ENCODE data around the gene ANGPTL8. TPM values are rescaled to one million over a fixed set of nuclear protein-coding genes. Genes with fewer than 3 reads are reported as not detected.

Gene ANGPTL8
- total and polyA plus RNA-seq, 9 of the 15 experiments (the other 6 are each of a cell fraction or from before 2014, with no cell fraction given), result not detected

DNA sequence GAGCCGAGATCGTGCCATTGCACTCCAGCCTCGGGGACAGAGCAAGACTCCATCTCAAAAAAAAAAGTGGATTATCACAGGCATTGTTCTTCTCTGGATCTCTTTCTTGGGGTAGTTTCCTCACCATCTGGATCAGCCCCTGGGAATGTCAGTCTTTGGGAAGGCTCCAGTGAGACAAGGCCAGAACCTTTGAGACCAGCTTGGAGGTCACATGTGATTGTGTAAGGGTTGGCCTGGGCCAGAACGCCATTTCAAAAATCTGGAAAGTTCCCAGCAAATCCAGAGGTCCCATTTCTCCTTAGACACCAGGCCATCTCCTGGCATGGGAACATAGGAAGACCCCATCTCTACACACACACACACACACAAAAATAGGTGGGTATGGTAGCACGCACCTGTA lies 14.2 kb upstream of the ANGPTL8 start:
- POLR2A ChIA-PET, result no interaction called here
- TF ChIP-seq, protein P1, sequence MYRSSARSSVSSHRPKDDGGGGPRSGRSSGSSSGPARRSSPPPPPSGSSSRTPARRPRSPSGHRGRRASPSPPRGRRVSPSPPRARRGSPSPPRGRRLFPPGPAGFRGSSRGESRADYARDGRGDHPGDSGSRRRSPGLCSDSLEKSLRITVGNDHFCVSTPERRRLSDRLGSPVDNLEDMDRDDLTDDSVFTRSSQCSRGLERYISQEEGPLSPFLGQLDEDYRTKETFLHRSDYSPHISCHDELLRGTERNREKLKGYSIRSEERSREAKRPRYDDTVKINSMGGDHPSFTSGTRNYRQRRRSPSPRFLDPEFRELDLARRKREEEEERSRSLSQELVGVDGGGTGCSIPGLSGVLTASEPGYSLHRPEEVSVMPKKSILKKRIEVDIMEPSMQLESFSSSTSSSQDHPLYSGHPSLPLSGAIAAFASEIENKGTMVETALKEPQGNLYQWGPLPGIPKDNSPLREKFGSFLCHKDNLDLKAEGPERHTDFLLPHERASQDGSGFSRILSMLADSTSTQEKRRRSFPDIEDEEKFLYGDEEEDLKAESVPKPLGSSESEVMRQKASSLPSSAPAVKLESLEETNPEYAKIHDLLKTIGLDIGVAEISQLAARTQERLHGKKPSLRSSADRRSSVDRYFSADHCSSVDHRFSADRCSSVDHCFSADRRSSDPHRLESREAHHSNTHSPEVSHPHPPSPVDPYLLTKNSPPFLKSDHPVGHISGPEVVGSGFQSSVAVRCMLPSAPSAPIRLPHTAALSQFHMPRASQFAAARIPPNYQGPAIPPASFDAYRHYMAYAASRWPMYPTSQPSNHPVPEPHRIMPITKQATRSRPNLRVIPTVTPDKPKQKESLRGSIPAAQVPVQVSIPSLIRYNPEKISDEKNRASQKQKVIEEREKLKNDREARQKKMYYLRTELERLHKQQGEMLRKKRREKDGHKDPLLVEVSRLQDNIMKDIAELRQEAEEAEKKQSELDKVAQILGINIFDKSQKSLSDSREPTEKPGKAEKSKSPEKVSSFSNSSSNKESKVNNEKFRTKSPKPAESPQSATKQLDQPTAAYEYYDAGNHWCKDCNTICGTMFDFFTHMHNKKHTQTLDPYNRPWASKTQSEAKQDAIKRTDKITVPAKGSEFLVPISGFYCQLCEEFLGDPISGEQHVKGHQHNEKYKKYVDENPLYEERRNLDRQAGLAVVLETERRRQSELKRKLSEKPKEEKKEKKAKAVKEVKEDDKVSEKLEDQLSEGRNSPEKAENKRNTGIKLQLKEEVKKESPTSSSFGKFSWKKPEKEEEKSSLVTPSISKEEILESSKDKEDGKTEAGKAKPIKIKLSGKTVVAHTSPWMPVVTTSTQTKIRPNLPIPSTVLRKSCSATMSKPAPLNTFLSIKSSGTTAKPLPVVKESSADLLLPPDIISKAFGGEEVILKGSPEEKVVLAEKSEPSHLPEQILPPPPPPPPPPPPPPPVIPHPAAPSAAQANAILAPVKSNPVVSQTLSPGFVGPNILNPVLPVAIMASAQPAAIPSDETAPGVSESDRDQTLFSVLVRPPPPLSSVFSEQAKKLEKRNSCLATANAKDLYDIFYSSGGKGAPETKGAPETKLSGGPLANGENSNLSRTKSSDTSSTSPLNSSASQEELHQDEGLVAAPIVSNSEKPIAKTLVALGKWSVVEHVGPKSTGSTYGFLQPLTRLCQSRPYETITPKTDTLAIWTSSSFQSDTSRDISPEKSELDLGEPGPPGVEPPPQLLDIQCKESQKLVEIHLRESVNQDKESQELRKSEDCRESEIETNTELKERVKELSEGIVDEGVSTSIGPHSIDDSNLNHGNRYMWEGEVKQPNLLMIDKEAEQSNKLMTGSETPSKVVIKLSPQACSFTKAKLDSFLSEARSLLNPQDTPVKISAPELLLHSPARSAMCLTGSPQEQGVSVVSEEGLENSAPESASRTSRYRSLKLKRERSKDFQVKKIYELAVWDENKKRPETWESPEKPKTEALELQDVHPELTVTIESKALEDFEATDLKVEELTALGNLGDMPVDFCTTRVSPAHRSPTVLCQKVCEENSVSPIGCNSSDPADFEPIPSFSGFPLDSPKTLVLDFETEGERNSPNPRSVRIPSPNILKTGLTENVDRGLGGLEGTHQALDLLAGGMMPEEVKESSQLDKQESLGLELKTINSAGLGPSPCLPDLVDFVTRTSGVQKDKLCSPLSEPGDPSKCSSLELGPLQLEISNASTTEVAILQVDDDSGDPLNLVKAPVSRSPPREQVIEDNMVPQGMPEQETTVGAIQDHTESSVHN (IDR thresholded peaks at IDR 0.05; ENCODE audit: borderline replicate concordance in 1 of 2, low read depth in 1 of 2), result no peak
- TF ChIP-seq KLF13 (tag; IDR thresholded peaks at IDR 0.05; ENCODE audit: borderline replicate concordance, low read depth) (no peak), ZNF12 (CRISPR knock-in tag; IDR thresholded peaks at IDR 0.05) (no peak), NCOA4 (IDR thresholded peaks at IDR 0.05; ENCODE audit: partially characterized antibody) (no peak), PRMT5 (CRISPR knock-in tag; IDR thresholded peaks at IDR 0.05) (no peak), ZNF79 (CRISPR knock-in tag; IDR thresholded peaks at IDR 0.05; ENCODE audit: low read depth) (no peak), TAF7 (tag; IDR thresholded peaks at IDR 0.05) (no peak)
- TF ChIP-seq, protein P2, sequence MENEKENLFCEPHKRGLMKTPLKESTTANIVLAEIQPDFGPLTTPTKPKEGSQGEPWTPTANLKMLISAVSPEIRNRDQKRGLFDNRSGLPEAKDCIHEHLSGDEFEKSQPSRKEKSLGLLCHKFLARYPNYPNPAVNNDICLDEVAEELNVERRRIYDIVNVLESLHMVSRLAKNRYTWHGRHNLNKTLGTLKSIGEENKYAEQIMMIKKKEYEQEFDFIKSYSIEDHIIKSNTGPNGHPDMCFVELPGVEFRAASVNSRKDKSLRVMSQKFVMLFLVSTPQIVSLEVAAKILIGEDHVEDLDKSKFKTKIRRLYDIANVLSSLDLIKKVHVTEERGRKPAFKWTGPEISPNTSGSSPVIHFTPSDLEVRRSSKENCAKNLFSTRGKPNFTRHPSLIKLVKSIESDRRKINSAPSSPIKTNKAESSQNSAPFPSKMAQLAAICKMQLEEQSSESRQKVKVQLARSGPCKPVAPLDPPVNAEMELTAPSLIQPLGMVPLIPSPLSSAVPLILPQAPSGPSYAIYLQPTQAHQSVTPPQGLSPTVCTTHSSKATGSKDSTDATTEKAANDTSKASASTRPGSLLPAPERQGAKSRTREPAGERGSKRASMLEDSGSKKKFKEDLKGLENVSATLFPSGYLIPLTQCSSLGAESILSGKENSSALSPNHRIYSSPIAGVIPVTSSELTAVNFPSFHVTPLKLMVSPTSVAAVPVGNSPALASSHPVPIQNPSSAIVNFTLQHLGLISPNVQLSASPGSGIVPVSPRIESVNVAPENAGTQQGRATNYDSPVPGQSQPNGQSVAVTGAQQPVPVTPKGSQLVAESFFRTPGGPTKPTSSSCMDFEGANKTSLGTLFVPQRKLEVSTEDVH (IDR thresholded peaks at IDR 0.05; ENCODE audit: low read depth, partially characterized antibody), result no peak
- TF ChIP-seq, protein P3, sequence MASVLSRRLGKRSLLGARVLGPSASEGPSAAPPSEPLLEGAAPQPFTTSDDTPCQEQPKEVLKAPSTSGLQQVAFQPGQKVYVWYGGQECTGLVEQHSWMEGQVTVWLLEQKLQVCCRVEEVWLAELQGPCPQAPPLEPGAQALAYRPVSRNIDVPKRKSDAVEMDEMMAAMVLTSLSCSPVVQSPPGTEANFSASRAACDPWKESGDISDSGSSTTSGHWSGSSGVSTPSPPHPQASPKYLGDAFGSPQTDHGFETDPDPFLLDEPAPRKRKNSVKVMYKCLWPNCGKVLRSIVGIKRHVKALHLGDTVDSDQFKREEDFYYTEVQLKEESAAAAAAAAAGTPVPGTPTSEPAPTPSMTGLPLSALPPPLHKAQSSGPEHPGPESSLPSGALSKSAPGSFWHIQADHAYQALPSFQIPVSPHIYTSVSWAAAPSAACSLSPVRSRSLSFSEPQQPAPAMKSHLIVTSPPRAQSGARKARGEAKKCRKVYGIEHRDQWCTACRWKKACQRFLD (CRISPR knock-in tag; IDR thresholded peaks at IDR 0.05), result no peak

More for the DNA sequence above, 14.2 kb upstream of the ANGPTL8 start:
- no peaks in the 10 kb centered on the region for H3K27me3 ChIP-seq (ENCODE audit: control insufficient read depth in 2 of 2, insufficient read depth in 2 of 2, low read length in 2 of 2)
- FAIRE-seq (no peak), DNase-seq (ENCODE audit: extremely low read depth in 1 of 4, low spot score in 3 of 4) (no peak), ATAC-seq (no peak)
- 64% methylated on average over 5 of the region's 5 CpGs for WGBS (ENCODE audit: insufficient coverage, low coverage, missing lambda C conversion rate)
- no peak overlapping the region for H3K27ac ChIP-seq (ENCODE audit: extremely low read depth, low read depth, low read length)
- H3K9ac ChIP-seq (ENCODE audit: insufficient read depth in 1 of 2, low read depth in 2 of 2, low read length in 2 of 2), result no peak overlapping the region
- intact Hi-C loops (cut with micrococcal nuclease) (no loop called here), in situ Hi-C loops (cut with MboI) (no loop called here)
- peaks cover 4% of the 10 kb centered on the region for H3K9me1 ChIP-seq (ENCODE audit: control insufficient read depth, insufficient read depth, low read length)
- no peak overlapping the region for H2AFZ ChIP-seq (ENCODE audit: low read depth, low read length)
- H3K36me3 ChIP-seq (ENCODE audit: control insufficient read depth, insufficient read depth, low read length), result no peaks in the 10 kb centered on the region
- no peaks in the 10 kb centered on the region for H3K79me2 ChIP-seq (ENCODE audit: control insufficient read depth, insufficient read depth, low read length)
- no TSS peak for BruUV-seq (replicated peaks)
- H3K4me1 ChIP-seq (replicated peaks in 1 of 2; ENCODE audit: control insufficient read depth in 2 of 2, insufficient read depth in 2 of 2, low read length in 2 of 2), result peaks cover 4 to 18% of the 10 kb centered on the region in 2 experiments; a peak in 3 of 5 replicates
- H4K20me1 ChIP-seq (replicated peaks; ENCODE audit: control insufficient read depth, insufficient read depth, low read length), result peaks cover 3% of the 10 kb centered on the region; the same call in 1 of the 2 replicates
- H3K4me2 ChIP-seq (ENCODE audit: insufficient read depth, low read length), result no peak overlapping the region
- H3K4me3 ChIP-seq, result no peak overlapping the region
- H3K9me3 ChIP-seq (replicated peaks; ENCODE audit: control insufficient read depth, insufficient read depth, low read depth, low read length), result peaks cover 4% of the 10 kb centered on the region; the same call in 1 of the 2 replicates
- CTCF ChIA-PET (ENCODE audit: low intra/inter-chr PET ratio), result no interaction called here

Data from K562 (cell line).